Astrocyte (in vitro differentiated cells and primary cell): Measurements from ENCODE around the gene INPP4B.

Experiments used
- CTCF ChIP-seq: IDR thresholded peaks from 2 replicates; pipeline ENCODE4 v1.5.1; 2011; ENCODE audit warnings: low read depth, mild to moderate bottlenecking, inconsistent platforms, low read length, moderate library complexity; ENCODE audit not compliant: insufficient read depth
- EZH2 ChIP-seq: IDR thresholded peaks from 2 replicates; pipeline ENCODE4 v1.6.1; 2012; ENCODE audit warnings: mild to moderate bottlenecking, low read length, inconsistent platforms; ENCODE audit not compliant: insufficient read depth

- no peak for TF ChIP-seq CTCF
- no peak for TF ChIP-seq EZH2
These were observed 733.6 kb downstream of the INPP4B start for GRCh38 chr4:142112451-142112850.
